CD1c-positive myeloid dendritic cell (primary cell): ENCODE results near the gene KCNH6.

Source experiments
- DNase-seq: peaks from one replicate; pipeline ENCODE4 v3.0.0-alpha.2; 2016; ENCODE audit errors: extremely low spot score

Gene KCNH6

GRCh38 chr17:63534816-63535455, 11.8 kb downstream of the KCNH6 start:
- DNase-seq, result no peak

GRCh38 chr17:63535640-63536039, 12.5 kb downstream of the KCNH6 start:
- DNase-seq, result no peak

- DNase-seq, result no peak
Observed at GRCh38 chr17:63537001-63537400, 13.8 kb downstream of the KCNH6 start.

- DNase-seq, result no peak
Observed at GRCh38 chr17:63537991-63538692, 15.0 kb downstream of the KCNH6 start.

GRCh38 chr17:63538693-63539595, 15.8 kb downstream of the KCNH6 start:
- DNase-seq, result no peak

GRCh38 chr17:63540590-63540989, 17.4 kb downstream of the KCNH6 start:
- no peak for DNase-seq

- DNase-seq, result no peak
Observed at GRCh38 chr17:63542218-63542545, 19.0 kb downstream of the KCNH6 start.

GRCh38 chr17:63542942-63543821, 20.0 kb downstream of the KCNH6 start:
- DNase-seq, result no peak

- DNase-seq, result no peak
Observed at GRCh38 chr17:63543822-63544420, 20.8 kb downstream of the KCNH6 start.

- no peak for DNase-seq
Observed at GRCh38 chr17:63544467-63545301, 21.5 kb downstream of the KCNH6 start.

GRCh38 chr17:63546308-63547082, 23.3 kb downstream of the KCNH6 start:
- DNase-seq, result no peak

- no peak for DNase-seq
Observed at GRCh38 chr17:63547083-63547523, 23.9 kb downstream of the KCNH6 start.

- no peak for DNase-seq
Observed at GRCh38 chr17:63549289-63549945, 26.3 kb downstream of the KCNH6 start.

- peak; percentile 100 for DNase-seq
Observed at GRCh38 chr17:63549946-63550816, 27.0 kb downstream of the KCNH6 start, which contains the start of gene DCAF7. Gene DCAF7, plus strand, starts transcription at chr17:63550477. Its CDS starts 201 bp downstream, at chr17:63550678.

GRCh38 chr17:63550817-63551639, 27.9 kb downstream of the KCNH6 start:
- peak; percentile 24 for DNase-seq

- no peak for DNase-seq
Observed at GRCh38 chr17:63552211-63552610, 29.1 kb downstream of the KCNH6 start.
